ENCODE results near the gene IRF2. TPM values are rescaled to one million over a fixed set of nuclear protein-coding genes. Genes with fewer than 3 reads are reported as not detected.

IRF2 gene
- total and polyA plus RNA-seq, 2 of the 8 experiments (the other 6 are each of a cell fraction or from before 2014, with no cell fraction given) = 13.8 to 17.0 TPM

DNA sequence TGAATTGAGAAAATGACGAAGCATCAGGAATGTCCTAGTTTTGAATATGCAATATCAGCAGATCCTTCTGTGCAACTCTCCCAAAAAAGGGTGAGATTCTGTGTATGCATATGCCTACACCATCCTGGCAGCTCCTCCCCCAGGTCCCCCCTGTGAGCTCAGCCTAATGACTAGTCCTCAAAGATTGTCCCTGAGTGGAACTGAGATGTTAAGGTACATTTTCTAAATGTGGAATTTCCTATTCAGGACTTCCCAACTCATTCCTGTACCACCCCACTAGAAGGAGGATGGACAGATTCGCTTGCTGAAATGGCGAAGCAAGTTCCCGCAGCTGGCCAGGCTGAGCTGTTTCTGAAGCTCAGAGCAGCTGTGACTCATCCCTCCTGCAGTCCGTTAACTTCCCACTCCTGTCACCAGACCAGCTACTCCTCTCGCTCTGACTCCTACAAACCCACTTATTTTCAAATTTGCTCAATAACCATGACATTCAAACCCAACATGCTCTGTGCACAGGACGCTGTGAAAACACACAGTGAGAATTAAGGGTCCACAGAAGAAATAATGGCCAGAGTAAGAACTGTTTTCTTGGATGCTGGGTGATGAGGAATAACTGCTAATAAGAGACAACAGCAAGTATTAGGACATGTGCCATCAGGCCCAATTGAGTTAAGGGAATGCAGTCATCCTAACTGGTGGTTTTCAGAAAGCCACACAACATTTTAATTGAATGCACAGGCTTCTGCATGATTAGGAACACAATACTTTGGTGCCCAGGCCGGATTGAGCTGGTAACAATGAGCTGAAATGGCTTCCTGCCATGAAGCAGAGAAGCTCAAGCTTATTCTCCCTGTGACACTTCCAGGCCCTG, 40.0 kb upstream of the IRF2 start:
- no peak overlapping the region for H2AFZ ChIP-seq (ENCODE audit: low read length)
- no peak overlapping the region for H4K91ac ChIP-seq (replicated peaks; ENCODE audit: insufficient read length, low read length)
- ChIA-PET CTCF (ENCODE audit: partially characterized antibody) (interaction anchor here (0.5 to 1.4 kb wide), 3 partner anchors 13 to 253 kb away, joined by 3 to 4 read pairs (median 3); no protein-coding TSS in a partner anchor), POLR2A (ENCODE audit: partially characterized antibody) (no interaction called here)
- peaks cover 4% of the 10 kb centered on the region in 2 experiments; a peak in 3 of 4 replicates for H3K9me3 ChIP-seq (ENCODE audit: insufficient read depth in 2 of 2, low read depth in 1 of 2, low read length in 1 of 2)
- no peak overlapping the region for H3K4me2 ChIP-seq (ENCODE audit: insufficient read depth in 1 of 2, low read depth in 2 of 2, low read length in 2 of 2)
- no peaks in the 10 kb centered on the region for H3K79me2 ChIP-seq (ENCODE audit: control insufficient read depth in 1 of 2, insufficient read depth in 2 of 2, low read length in 2 of 2)
- H3K23me2 ChIP-seq (ENCODE audit: low read depth, low read length) = no peaks in the 10 kb centered on the region
- no peak overlapping the region for H2BK20ac ChIP-seq (ENCODE audit: low read length)
- no peak overlapping the region for H2BK5ac ChIP-seq (ENCODE audit: low read depth, low read length)
- H3K4me3 ChIP-seq (ENCODE audit: extremely low read depth in 1 of 4, insufficient read depth in 2 of 4, low read depth in 3 of 4, low read length in 4 of 4) = no peak overlapping the region
- TF ChIP-seq POU5F1 (IDR thresholded peaks at IDR 0.05; ENCODE audit: low read depth, low read length) = no peak
- TF ChIP-seq MAFK (IDR thresholded peaks at IDR 0.05; ENCODE audit: low read depth, low read length) = no peak
- TF ChIP-seq NRF1 (IDR thresholded peaks at IDR 0.05; ENCODE audit: low read depth, low read length) = no peak
- no peak overlapping the region for H3K27ac ChIP-seq (ENCODE audit: low read depth, low read length)
- peaks cover 0 to 7% (median 0%) of the 10 kb centered on the region in 4 experiments; a peak in 2 of 7 replicates for H3K4me1 ChIP-seq (replicated peaks in 1 of 4; ENCODE audit: control insufficient read depth in 3 of 4, insufficient read depth in 4 of 4, low read length in 3 of 4)
- FAIRE-seq = no peak
- H3K18ac ChIP-seq (ENCODE audit: extremely low read depth, low read length) = no peak overlapping the region
- H3K36me3 ChIP-seq (ENCODE audit: control insufficient read depth in 2 of 4, insufficient read depth in 4 of 4, low read length in 3 of 4) = no peaks in the 10 kb centered on the region
- WGBS, 2 experiments (ENCODE audit: extremely low coverage in 1 of 2, insufficient coverage in 1 of 2, insufficient read length in 1 of 2, insufficient replicate concordance in 2 of 2, low coverage in 1 of 2, low lambda C conversion rate in 2 of 2, missing lambda C conversion rate in 1 of 2) = 78% methylated on average over 8 of the region's 8 CpGs; no CpG with 5 or more reads in 1 of the 2 experiments
- no peak overlapping the region for H2BK12ac ChIP-seq (ENCODE audit: low read depth, low read length)
- H2BK120ac ChIP-seq (replicated peaks; ENCODE audit: low read depth, low read length) = no peak overlapping the region
- no peak overlapping the region for H3K14ac ChIP-seq (ENCODE audit: insufficient read length)
- no peaks in the 10 kb centered on the region for H3K79me1 ChIP-seq (ENCODE audit: low read depth, low read length)
- no peak overlapping the region for H3K4ac ChIP-seq (replicated peaks; ENCODE audit: insufficient read length, low read depth, low read length)
- no peak overlapping the region for H3K9ac ChIP-seq (replicated peaks in 1 of 4; ENCODE audit: extremely low read depth in 1 of 4, low read depth in 3 of 4, low read length in 3 of 4)
- no peak for DNase-seq (ENCODE audit: low read depth in 1 of 2, low spot score in 2 of 2)
- H4K20me1 ChIP-seq (replicated peaks in 1 of 2; ENCODE audit: control insufficient read depth in 1 of 2, insufficient read depth in 2 of 2, low read length in 2 of 2) = no peaks in the 10 kb centered on the region
- no peak overlapping the region for H3K23ac ChIP-seq (ENCODE audit: insufficient read length)
- no peak overlapping the region for H4K8ac ChIP-seq (ENCODE audit: extremely low read depth, insufficient read depth, low read length)
- no peak overlapping the region for H3K56ac ChIP-seq (replicated peaks; ENCODE audit: insufficient read length, low read depth, low read length)
- H4K5ac ChIP-seq (ENCODE audit: insufficient read length, low read depth, low read length) = no peak overlapping the region
- H2BK15ac ChIP-seq (ENCODE audit: low read length) = no peak overlapping the region
- no peak overlapping the region for H2AK5ac ChIP-seq (ENCODE audit: low read depth, low read length)
- no peaks in the 10 kb centered on the region; a peak in 2 of 7 replicates for H3K27me3 ChIP-seq (replicated peaks in 1 of 4; ENCODE audit: control insufficient read depth in 3 of 4, extremely low read depth in 1 of 4, insufficient read depth in 3 of 4, low read length in 3 of 4)
